ENCODE measurements around the gene RPS2. TPM values are rescaled to one million over a fixed set of nuclear protein-coding genes. Genes with fewer than 3 reads are reported as not detected.
"Not testable (repeated sequence)": the region's sequence is repeated elsewhere in the genome, so short reads cannot be mapped to it uniquely, and the experiment has no call there.

The RPS2 gene
- polyA plus RNA-seq, 1 donor: 3,719 TPM

- DNase-seq: not testable (repeated sequence)
These were observed 2.2 kb downstream of the RPS2 start for GRCh38 chr16:1962161-1963153.

GRCh38 chr16:1961651-1962067 is 3.0 kb downstream of the RPS2 start:
- no peak for DNase-seq

GRCh38 chr16:1960665-1961630 is 3.7 kb downstream of the RPS2 start:
- DNase-seq: no peak

GRCh38 chr16:1959269-1960039 is 5.2 kb downstream of the RPS2 start, which contains the start of gene NDUFB10:
TSS of gene NDUFB10 (plus strand) at chr16:1959538. CDS start at chr16:1959625, 87 bp downstream.
- peak; percentile 94 for DNase-seq

GRCh38 chr16:1958715-1959268 is 5.8 kb downstream of the RPS2 start:
- no peak for DNase-seq

- not testable (repeated sequence) for DNase-seq
These were observed 6.5 kb downstream of the RPS2 start for GRCh38 chr16:1958143-1958491.

GRCh38 chr16:1957434-1958142 is 7.0 kb downstream of the RPS2 start:
- not testable (repeated sequence) for DNase-seq

GRCh38 chr16:1953734-1954133 is 10.9 kb downstream of the RPS2 start:
- no peak for DNase-seq

GRCh38 chr16:1950559-1950958 is 14.1 kb downstream of the RPS2 start:
- DNase-seq: no peak

GRCh38 chr16:1950047-1950446 is 14.6 kb downstream of the RPS2 start:
- DNase-seq: no peak

- no peak for DNase-seq
These were observed 15.1 kb downstream of the RPS2 start for GRCh38 chr16:1949507-1949906.

- DNase-seq: no peak
These were observed 17.3 kb downstream of the RPS2 start for GRCh38 chr16:1947369-1947670.

- DNase-seq: no peak
These were observed 17.9 kb downstream of the RPS2 start for GRCh38 chr16:1946495-1947368.

GRCh38 chr16:1945559-1946391 is 18.9 kb downstream of the RPS2 start:
- no peak for DNase-seq

- DNase-seq: no peak
These were observed 19.9 kb downstream of the RPS2 start for GRCh38 chr16:1944612-1945199.

- peak; percentile 98 for DNase-seq
These were observed 21.6 kb downstream of the RPS2 start, which contains the start of gene MSRB1 for GRCh38 chr16:1942810-1943726. TSS of gene MSRB1 (minus strand) at chr16:1943199. CDS start at chr16:1943156, 43 bp downstream.

GRCh38 chr16:1942047-1942809 is 22.4 kb downstream of the RPS2 start:
- no peak for DNase-seq
